Peyer's patch (tissue), 4 donors: Measurements from ENCODE around the gene GHITM. TPM values are rescaled to one million over a fixed set of nuclear protein-coding genes. Genes with fewer than 3 reads are reported as not detected.

Experiments
- DNase-seq, 3 donors: peaks; one replicate each; pipeline ENCODE4 v3.0.0-alpha.2; 2017 to 2019
- H3K27ac ChIP-seq, 4 donors: fragments of 200-600 bp; sonication (generic); one replicate each; pipeline ENCODE4 v1.5.1; 2016 to 2019
- H3K27me3 ChIP-seq, 2 donors: fragments of 200-600 bp; sonication (generic); one replicate each; pipeline ENCODE4 v1.5.1; 2019
- H3K36me3 ChIP-seq, 3 donors: fragments of 200-600 bp; sonication (generic); one replicate each; pipeline ENCODE4 v1.5.1; 2016 to 2019
- H3K4me1 ChIP-seq, 4 donors: fragments of 200-600 bp; sonication (generic); one replicate each; pipeline ENCODE4 v1.5.1; 2016 to 2019
- H3K4me3 ChIP-seq, 4 donors: fragments of 200-600 bp; sonication (generic); 1 replicate in 3 of 4; 2 replicates in 1 of 4; pipeline ENCODE4 v1.5.1; 2016 to 2019; ENCODE audit warnings: mild to moderate bottlenecking in 1 of 4
- H3K9me3 ChIP-seq, 4 donors: fragments of 200-600 bp; sonication (generic); one replicate each; pipeline ENCODE4 v1.5.1; 2016 to 2019; ENCODE audit warnings: mild to moderate bottlenecking in 1 of 4
- POLR2A ChIP-seq, 2 donors: fragments of 450-650 bp; IDR thresholded peaks; one replicate each; pipeline ENCODE4 v1.5.1; 2017; ENCODE audit warnings: antibody characterized with exemption in 2 of 2, mild to moderate bottlenecking in 2 of 2, moderate library complexity in 2 of 2
- total RNA-seq, 4 donors: library from RNA; depleted of rRNA; stranded (reverse); fragments of >200 nt; gene quantifications; one replicate each; pipeline ENCODE4 v1.1.0, GENCODE V29; 2016
- TF ChIP-seq, protein P1 (sequence below), 6 experiments: fragments of 450-650 bp in 4 of 6; fragments of 200-600 bp in 2 of 6; sonication (generic) in 1 of 6; IDR thresholded peaks; one replicate each; pipeline ENCODE4 v1.5.1; 2017 to 2019; ENCODE audit warnings: antibody characterized with exemption in 6 of 6, mild to moderate bottlenecking in 3 of 6, moderate library complexity in 1 of 6

The GHITM gene
- total RNA-seq, 4 donors from 2014 or later: 111 to 270 (median 143) TPM

GRCh38 chr10:84158550-84158949 lies 19.2 kb downstream of the GHITM start:
- DNase-seq: no peak
- peaks cover 0 to 10% (median 0%) of the 10 kb centered on the region in 4 donors for H3K4me1 ChIP-seq
- no peak overlapping the region for H3K27ac ChIP-seq

DNA sequence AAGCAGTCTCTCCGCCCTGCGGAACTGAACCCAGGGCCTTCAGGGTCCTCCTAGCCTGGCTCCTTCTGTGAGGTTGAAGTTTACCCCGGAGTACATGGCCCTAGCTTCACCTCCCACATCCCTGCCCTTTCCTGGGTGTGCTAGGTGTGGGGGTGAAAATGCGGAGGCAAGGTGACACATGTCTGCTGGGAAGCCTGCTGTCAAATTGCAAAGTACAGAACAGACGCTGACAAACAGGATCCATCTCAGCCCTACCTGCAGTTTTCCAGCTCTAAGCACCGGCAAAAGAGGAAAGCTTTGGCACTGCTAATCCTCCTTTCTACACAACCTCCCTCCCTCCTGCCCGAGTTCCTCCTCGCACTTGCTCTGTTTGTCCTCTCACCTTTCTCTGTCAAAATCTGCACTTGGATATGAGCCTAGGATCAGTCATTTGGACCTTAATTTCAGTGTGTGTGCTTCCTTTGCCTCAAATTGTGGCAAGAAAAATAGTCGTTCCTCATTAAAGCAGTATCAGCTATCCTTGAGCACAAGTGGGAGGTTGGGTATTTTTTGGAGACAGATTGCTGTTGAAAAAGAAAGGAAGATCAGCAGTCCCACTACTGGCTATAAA lies 19.9 kb downstream of the GHITM start:
- peaks cover 0 to 12% (median 0%) of the 10 kb centered on the region in 3 donors for H3K36me3 ChIP-seq
- no peaks in the 10 kb centered on the region for H3K9me3 ChIP-seq
- H3K27me3 ChIP-seq: no peaks in the 10 kb centered on the region
- no peak overlapping the region for H3K27ac ChIP-seq
- TF ChIP-seq, protein P1, sequence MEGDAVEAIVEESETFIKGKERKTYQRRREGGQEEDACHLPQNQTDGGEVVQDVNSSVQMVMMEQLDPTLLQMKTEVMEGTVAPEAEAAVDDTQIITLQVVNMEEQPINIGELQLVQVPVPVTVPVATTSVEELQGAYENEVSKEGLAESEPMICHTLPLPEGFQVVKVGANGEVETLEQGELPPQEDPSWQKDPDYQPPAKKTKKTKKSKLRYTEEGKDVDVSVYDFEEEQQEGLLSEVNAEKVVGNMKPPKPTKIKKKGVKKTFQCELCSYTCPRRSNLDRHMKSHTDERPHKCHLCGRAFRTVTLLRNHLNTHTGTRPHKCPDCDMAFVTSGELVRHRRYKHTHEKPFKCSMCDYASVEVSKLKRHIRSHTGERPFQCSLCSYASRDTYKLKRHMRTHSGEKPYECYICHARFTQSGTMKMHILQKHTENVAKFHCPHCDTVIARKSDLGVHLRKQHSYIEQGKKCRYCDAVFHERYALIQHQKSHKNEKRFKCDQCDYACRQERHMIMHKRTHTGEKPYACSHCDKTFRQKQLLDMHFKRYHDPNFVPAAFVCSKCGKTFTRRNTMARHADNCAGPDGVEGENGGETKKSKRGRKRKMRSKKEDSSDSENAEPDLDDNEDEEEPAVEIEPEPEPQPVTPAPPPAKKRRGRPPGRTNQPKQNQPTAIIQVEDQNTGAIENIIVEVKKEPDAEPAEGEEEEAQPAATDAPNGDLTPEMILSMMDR (IDR thresholded peaks at IDR 0.05): no peak
- no peak for TF ChIP-seq POLR2A (IDR thresholded peaks at IDR 0.05)
- no peak for DNase-seq
- peaks cover 0 to 10% (median 0%) of the 10 kb centered on the region in 4 donors for H3K4me1 ChIP-seq
- H3K4me3 ChIP-seq: no peak overlapping the region

More at GRCh38 chr10:84158550-84158949, 19.2 kb downstream of the GHITM start:
- Histone ChIP-seq H3K9me3 (no peaks in the 10 kb centered on the region), H3K27me3 (no peaks in the 10 kb centered on the region), H3K4me3 (no peak overlapping the region), H3K36me3 (peaks cover 0 to 19% (median 0%) of the 10 kb centered on the region in 3 donors)
- no peak for TF ChIP-seq POLR2A (IDR thresholded peaks at IDR 0.05)
- TF ChIP-seq, protein P1 (IDR thresholded peaks at IDR 0.05): no peak

GRCh38 chr10:84160663-84161362 lies 21.5 kb downstream of the GHITM start:
- Histone ChIP-seq H3K4me1 (peaks cover 0 to 10% (median 0%) of the 10 kb centered on the region in 4 donors), H3K4me3 (no peak overlapping the region), H3K9me3 (no peaks in the 10 kb centered on the region), H3K27me3 (no peaks in the 10 kb centered on the region), H3K27ac (no peak overlapping the region), H3K36me3 (no peaks in the 10 kb centered on the region)
- no peak for DNase-seq
- TF ChIP-seq, protein P1 (IDR thresholded peaks at IDR 0.05): peak in 3 of 6 experiments; percentile 62 to 63 (median 63)
- no peak for TF ChIP-seq POLR2A (IDR thresholded peaks at IDR 0.05)

DNA sequence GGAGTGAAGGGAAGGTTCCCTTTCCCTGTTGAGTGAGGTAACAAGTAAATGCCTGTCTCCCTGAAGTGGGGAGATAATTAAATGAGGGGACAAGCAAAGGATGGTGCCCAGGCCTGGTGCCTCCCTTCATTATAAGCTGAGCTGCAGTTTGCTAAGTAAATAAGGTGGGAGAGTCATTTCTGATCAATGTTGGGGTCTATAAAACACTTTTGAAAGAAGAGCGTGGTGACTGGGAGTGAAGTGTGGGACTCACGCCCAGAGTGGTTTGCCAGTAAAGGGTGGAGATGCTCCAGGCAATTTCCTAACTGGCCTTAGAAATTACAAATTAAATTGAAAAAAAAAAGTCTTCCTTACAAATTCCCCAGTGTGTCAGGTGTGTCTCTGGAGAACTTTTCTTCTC lies 24.7 kb downstream of the GHITM start:
- H3K27ac ChIP-seq: no peak overlapping the region
- TF ChIP-seq, protein P1 (IDR thresholded peaks at IDR 0.05): no peak
- no peak for TF ChIP-seq POLR2A (IDR thresholded peaks at IDR 0.05)
- peaks cover 0 to 4% (median 0%) of the 10 kb centered on the region in 4 donors for H3K4me1 ChIP-seq
- no peaks in the 10 kb centered on the region for H3K27me3 ChIP-seq
- no peak overlapping the region for H3K4me3 ChIP-seq
- H3K36me3 ChIP-seq: no peaks in the 10 kb centered on the region
- no peak for DNase-seq
- no peaks in the 10 kb centered on the region for H3K9me3 ChIP-seq

DNA sequence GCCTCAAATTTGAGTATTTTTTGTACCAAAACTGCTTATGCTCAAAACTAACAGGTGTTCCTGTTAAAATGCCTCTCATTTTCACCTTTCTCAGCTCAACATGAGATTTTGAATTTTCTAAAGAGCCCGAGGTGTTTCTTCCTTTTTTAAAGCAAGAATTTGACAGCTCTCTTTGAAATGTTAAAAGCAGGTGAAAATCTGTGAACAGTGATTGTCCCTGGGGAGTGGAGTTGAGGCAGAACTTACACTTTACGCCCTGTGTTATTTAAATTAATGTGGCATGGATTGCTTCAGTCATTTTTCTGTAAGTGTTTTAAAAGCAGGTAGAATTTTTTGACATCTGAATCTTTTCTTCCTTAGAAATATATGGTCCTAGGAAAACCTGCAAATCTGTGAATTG lies 25.1 kb downstream of the GHITM start:
- no peak for TF ChIP-seq POLR2A (IDR thresholded peaks at IDR 0.05)
- TF ChIP-seq, protein P1 (IDR thresholded peaks at IDR 0.05): no peak
- Histone ChIP-seq H3K27ac (no peak overlapping the region), H3K27me3 (no peaks in the 10 kb centered on the region), H3K9me3 (no peaks in the 10 kb centered on the region), H3K4me3 (no peak overlapping the region), H3K4me1 (no peaks in the 10 kb centered on the region), H3K36me3 (no peaks in the 10 kb centered on the region)
- no peak for DNase-seq
